ENCODE measurements around the gene GATB. TPM values are rescaled to one million over a fixed set of nuclear protein-coding genes. Genes with fewer than 3 reads are reported as not detected.
A peak's percentile ranks its signal among the peaks of the same experiment; 100 is the strongest.

The GATB gene
- polyA plus RNA-seq, 4 donors = 31.1 to 39.3 (median 33.1) TPM

- DNase-seq (ENCODE audit: low read depth in 4 of 4, low spot score in 2 of 4) = peak in 1 of 4 donors; percentile 60
These were observed 101.0 kb downstream of the GATB start for GRCh38 chr4:151659601-151660364.

DNA sequence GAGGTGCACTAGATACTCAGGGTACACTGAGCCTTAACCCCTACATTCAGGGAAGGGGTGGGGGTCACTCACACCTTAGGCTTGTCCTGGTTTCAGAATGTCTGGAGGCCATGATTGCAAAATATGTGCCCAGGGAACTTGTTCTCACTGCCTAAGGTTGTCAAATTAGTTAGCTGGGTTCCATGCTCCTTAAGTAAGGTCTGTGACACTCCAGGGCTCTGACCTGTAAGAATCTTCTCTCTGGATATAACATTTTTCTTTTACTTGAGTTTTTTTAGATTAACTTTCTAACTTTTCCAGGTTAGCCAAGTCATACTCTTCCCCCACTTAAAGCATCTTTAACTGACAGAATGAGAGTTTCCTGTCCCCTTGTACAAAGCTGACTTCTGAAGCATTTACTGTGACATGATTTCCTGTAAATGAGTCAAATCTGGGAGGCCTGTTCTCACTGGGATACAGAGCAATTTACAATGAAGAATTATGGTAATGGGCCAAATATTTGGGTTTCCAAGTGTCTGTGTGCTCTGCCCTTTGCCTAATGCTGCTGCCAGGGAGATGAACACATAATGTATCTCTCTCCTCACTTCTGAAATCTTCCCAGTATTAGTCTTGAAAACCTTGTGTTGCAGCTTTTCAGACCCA is 101.7 kb downstream of the GATB start:
- DNase-seq (ENCODE audit: low read depth in 4 of 4, low spot score in 2 of 4) = no peak

DNA sequence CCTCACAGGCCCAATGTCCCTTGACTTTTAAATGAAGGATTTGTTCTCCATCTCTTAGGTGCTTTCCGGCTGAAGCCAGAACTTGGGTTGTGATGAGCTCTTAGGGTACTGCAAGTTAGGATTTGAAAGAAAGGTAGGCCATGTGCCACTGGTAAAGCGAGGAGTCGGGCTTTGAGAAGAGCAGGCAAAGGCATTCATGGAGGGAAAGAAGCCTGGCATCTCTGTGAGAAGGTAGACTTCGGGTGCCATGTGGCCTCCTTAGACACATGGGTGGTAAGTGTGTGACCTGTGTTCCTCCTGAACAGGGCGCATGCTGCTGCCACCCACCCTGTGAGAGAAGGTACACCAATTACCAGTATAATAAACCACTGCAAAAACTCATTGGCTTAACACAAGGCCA is 102.9 kb downstream of the GATB start:
- no peak for DNase-seq (ENCODE audit: low read depth in 4 of 4, low spot score in 2 of 4)

DNA sequence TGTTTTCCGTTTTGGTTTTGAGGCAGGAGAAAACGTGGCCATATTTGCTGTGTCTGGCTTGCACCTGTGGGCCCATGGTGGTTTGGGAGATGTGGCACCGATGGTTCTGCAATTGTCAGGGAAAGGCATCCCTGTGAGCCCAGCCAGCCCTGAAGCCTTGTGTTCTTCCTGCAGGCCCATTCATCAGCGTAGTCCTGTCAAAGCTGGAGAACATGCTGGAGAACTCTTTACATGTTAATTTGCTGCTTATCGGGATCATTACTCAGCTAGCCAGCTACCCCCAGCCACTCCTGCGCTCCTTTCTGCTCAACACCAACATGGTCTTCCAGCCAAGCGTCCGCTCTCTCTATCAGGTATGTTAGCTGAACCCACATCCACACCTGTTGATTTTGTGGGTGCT is 104.7 kb downstream of the GATB start:
- no peak for DNase-seq (ENCODE audit: low read depth in 4 of 4, low spot score in 2 of 4)

DNA sequence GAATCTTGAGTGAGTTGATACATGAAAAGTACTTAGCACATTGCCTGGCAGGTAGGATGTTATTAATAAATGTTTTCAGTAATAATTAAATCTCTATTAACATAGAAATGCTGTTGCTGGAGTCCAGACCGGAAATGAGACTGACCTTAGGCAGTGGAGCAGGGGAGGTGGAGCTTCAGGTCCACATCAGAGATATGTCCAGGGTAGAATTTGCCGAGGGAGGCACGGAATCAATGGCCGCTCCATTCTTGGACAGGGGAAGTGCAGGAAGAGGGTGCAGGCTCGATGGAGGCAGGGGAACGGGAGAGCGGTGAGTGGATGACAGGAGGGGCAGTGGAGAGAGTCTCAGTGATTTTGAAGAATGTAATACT is 107.3 kb downstream of the GATB start:
- no peak for DNase-seq (ENCODE audit: low read depth in 4 of 4, low spot score in 2 of 4)

- DNase-seq (ENCODE audit: low read depth in 4 of 4, low spot score in 2 of 4) = no peak
These were observed 107.8 kb downstream of the GATB start for GRCh38 chr4:151652841-151653547.

DNA sequence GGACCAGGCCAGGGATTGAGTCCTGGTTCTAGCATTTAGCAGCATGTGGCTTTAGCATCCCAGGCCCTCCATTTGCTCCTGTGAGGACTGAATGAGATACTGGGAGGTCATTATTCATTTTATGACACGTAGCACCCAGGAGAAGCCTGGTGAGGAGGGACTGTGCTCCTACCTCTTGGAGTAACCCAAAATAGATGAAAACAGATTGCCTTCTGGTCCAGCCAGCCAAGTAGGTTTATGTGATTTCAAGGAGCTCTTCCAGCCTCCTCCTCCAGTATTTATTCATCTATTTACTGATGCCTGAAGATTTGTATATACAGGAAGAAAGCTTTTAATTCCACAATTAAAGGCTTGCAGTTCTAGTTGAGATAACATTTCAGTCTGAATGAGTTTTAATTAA is 109.3 kb downstream of the GATB start:
- no peak for DNase-seq (ENCODE audit: low read depth in 4 of 4, low spot score in 2 of 4)

- no peak for DNase-seq (ENCODE audit: low read depth in 4 of 4, low spot score in 2 of 4)
These were observed 111.3 kb downstream of the GATB start for GRCh38 chr4:151649479-151649878.

DNA sequence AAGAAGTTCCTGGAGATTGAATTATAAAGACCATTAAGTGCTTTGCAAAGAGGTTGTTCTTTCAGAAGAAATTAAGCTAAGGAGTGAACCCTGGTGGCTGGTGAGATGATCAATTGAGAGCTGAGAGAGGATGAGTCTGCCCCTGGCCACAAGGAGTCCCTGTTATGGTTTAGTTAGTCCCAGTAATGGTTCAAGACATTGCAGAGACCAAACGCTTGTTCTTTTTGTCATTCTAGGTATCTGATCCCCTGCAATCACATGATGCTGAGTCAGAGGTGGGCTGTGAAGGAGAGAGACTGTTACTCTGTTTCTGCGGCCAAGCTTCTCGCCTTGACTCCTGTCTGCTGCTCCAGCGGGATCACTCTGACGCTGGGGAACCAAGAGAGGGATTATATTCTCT is 114.5 kb downstream of the GATB start:
- no peak for DNase-seq (ENCODE audit: low read depth in 4 of 4, low spot score in 2 of 4)

GRCh38 chr4:151644622-151645021 is 116.2 kb downstream of the GATB start:
- no peak for DNase-seq (ENCODE audit: low read depth in 4 of 4, low spot score in 2 of 4)

- no peak for DNase-seq (ENCODE audit: low read depth in 4 of 4, low spot score in 2 of 4)
These were observed 117.2 kb downstream of the GATB start for GRCh38 chr4:151643564-151643963.

DNA sequence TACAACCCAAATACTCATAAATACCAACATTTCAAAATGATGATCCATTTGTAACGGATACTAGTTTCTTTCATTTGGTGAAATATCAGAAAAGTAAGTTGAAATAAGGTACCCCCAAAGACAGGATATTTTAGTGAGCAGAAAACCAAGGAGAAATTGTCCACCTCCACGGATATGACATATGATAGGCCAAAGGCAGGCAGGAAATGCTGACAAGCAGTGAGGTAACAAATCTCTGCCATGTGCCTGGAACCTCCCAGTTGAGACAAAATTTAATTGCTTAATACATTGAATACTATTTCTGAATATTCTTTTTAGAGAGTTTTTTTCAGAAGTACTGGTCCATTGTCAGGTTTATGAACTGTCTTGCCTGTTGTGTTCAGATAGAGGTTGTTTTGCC is 118.8 kb downstream of the GATB start:
- DNase-seq (ENCODE audit: low read depth in 4 of 4, low spot score in 2 of 4) = no peak

DNA sequence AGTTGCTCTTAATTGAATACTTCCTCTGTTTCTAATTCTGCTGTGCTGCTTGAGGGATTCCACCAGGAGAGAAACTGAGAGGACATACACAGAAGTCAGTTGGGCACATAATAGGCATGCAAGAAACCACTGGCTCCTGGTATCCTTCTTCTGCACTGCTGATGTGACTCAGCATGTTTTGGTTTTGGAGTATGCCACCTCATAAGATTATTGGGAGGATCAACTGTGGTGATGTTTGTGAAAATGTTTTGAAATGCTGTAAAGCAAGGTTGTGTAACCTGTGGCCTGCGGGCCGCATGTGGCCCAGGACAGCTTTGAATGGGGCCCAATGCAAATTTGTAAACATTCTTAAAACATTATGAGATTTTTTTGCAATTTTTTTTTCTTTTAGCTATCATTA is 119.6 kb downstream of the GATB start:
- no peak for DNase-seq (ENCODE audit: low read depth in 4 of 4, low spot score in 2 of 4)

GRCh38 chr4:151640381-151640780 is 120.4 kb downstream of the GATB start:
- DNase-seq (ENCODE audit: low read depth in 4 of 4, low spot score in 2 of 4) = no peak

- DNase-seq (ENCODE audit: low read depth in 4 of 4, low spot score in 2 of 4) = no peak
These were observed 122.4 kb downstream of the GATB start for GRCh38 chr4:151638295-151638858.

DNA sequence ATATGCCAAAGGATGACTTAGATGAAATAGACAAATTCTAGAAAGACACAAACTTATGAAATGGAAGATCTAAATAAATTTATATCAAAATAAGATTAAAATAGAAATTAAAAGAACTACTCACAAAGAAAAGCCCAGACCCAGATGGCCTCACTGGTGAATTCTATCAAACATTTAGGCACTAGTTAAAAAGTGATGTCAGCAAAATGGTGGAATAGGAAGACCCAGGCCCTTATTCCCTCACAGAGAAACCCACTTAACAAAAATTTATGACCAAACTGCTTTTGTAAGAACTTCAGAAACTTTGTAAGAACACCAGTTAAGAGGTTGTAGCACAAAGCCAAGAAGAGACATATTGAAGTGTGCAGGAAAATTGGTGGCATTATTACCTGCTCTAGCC is 129.5 kb downstream of the GATB start:
- DNase-seq (ENCODE audit: low read depth in 4 of 4, low spot score in 2 of 4) = no peak

DNA sequence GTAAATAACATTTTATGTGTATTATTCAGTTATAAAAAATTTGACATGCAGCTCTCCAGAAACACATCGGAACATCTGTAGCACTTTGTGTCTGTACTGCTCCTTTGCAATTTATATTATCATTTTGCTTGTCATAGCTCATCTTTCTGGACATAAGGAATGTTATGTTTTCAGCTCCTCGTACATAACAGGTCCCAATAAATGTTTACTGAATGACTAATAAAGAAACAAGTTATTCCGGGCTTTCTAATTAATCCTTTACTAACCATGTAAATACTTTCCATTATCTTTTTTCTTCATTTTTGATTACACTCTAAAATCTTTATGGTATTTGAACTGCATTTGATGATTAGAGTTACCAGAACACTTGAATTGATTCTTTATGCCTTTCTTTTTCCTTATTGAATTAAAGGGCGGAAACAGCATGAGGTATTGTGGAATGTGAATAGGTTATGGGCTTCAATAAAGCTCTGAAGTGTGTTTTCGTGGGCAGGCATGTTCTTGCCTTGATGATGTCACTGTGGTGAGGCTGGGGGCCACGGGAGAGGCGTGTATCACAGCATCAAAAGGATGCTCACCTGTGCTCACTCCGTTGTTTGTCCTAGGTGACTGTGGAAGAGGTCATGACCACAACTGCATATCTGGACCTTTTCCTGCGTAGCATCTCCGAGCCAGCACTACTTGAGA is 131.6 kb downstream of the GATB start:
- no peak for DNase-seq (ENCODE audit: low read depth in 4 of 4, low spot score in 2 of 4)

DNA sequence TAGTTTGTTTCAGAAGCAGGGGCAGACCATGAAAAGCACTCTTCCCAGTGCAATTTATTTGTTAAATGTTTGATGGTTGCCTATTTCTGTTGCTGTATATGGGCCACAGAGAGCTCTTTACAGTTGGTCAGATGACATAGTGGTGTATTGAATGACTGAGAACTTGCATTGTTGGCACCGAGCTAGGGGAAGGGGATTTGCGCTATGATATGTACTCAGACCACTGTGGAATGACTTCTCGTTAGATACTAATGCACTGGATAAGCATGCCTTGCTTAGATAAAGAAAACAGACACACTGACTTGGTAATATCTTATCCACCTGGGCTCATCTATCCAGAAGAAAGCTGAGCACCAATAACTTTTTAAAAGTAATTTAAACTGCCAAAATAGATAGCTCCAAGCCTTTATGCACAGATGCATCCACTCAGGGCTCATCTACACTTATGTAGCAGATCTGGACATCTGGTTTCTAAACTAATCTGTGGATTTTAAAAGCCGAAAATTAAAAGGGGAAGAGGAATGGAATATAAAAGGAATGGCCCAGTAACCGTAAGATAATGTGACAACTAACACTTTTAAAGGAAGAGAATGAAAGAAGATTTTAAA is 132.7 kb downstream of the GATB start:
- DNase-seq (ENCODE audit: low read depth in 4 of 4, low spot score in 2 of 4) = no peak

DNA sequence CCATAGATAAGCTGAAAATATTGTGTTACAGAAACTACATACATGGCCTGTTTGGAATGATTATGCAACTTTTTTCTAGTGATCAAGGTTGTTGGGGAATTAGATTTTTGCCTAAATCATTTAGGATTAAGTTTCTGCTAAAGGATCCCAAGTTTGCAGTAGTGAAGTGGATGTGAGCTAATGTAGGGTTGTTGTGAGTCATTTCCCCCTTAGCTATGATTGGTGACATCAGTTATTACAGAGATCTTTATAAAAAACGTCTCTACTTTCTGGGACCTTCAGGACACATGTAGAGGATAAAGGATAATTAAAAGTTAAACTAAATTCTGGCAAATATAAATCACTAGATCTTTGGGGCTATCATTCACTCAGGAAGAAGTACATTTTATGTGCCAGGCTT is 133.3 kb downstream of the GATB start:
- no peak for DNase-seq (ENCODE audit: low read depth in 4 of 4, low spot score in 2 of 4)

- no peak for DNase-seq (ENCODE audit: low read depth in 4 of 4, low spot score in 2 of 4)
These were observed 134.1 kb downstream of the GATB start for GRCh38 chr4:151626751-151627150.

DNA sequence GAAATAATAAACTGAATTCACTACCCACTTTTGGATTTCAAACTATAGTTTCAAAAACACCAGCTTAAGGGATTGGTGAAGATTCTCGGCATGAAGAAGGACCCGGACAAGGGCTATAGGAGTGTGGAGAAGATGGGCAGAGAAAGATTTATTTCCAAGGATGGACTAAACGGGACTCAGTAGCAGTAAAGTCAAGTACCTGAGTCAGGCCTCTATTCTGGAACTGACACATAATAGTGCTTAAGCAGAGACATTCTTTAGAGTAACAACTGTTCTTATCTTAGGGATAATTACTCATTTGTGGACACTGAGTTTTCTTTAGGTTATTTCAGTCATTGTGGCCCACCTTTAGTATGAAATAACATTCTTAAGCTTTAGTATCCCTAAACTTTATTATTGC is 134.6 kb downstream of the GATB start:
- no peak for DNase-seq (ENCODE audit: low read depth in 4 of 4, low spot score in 2 of 4)

Data from left renal cortex interstitium (tissue), 4 donors.